G401.6 (cell line): ENCODE measurements around the gene NRF1.

Source experiments
- FAIRE-seq: peaks from 2 replicates; lab custom pipeline; 2012; peaks lifted over from hg19 to GRCh38; lab: Jason Lieb, UNC

NRF1 gene

GRCh38 chr7:129771201-129771927, 159.8 kb downstream of the NRF1 start:
- FAIRE-seq = no peak

- no peak for FAIRE-seq
These were observed 160.5 kb downstream of the NRF1 start for GRCh38 chr7:129771928-129772479.

- FAIRE-seq = no peak
These were observed 161.2 kb downstream of the NRF1 start for GRCh38 chr7:129772646-129773280.

GRCh38 chr7:129773328-129773731, 161.8 kb downstream of the NRF1 start:
- no peak for FAIRE-seq

- FAIRE-seq = no peak
These were observed 162.4 kb downstream of the NRF1 start for GRCh38 chr7:129773871-129774270.

- FAIRE-seq = no peak
These were observed 162.8 kb downstream of the NRF1 start for GRCh38 chr7:129774359-129774758.

- no peak for FAIRE-seq
These were observed 163.6 kb downstream of the NRF1 start for GRCh38 chr7:129774871-129775694.

GRCh38 chr7:129775695-129776361, 164.3 kb downstream of the NRF1 start:
- FAIRE-seq = no peak

- no peak for FAIRE-seq
These were observed 164.8 kb downstream of the NRF1 start for GRCh38 chr7:129776362-129776722.

- FAIRE-seq = no peak
These were observed 165.8 kb downstream of the NRF1 start for GRCh38 chr7:129777195-129777844.

GRCh38 chr7:129777993-129778769, 166.7 kb downstream of the NRF1 start:
- FAIRE-seq = no peak

- no peak for FAIRE-seq
These were observed 167.5 kb downstream of the NRF1 start for GRCh38 chr7:129778770-129779601.

- FAIRE-seq = no peak
These were observed 168.2 kb downstream of the NRF1 start for GRCh38 chr7:129779602-129780256.

GRCh38 chr7:129780257-129780973, 168.9 kb downstream of the NRF1 start:
- no peak for FAIRE-seq

GRCh38 chr7:129780974-129781927, 169.7 kb downstream of the NRF1 start:
- no peak for FAIRE-seq

GRCh38 chr7:129781928-129782817, 170.7 kb downstream of the NRF1 start:
- FAIRE-seq = no peak
